ENCODE results near the gene ADORA2A. TPM values are rescaled to one million over a fixed set of nuclear protein-coding genes. Genes with fewer than 3 reads are reported as not detected.

Gene ADORA2A
- total RNA-seq, 1 experiment from 2014 or later: 3.6 TPM

DNA sequence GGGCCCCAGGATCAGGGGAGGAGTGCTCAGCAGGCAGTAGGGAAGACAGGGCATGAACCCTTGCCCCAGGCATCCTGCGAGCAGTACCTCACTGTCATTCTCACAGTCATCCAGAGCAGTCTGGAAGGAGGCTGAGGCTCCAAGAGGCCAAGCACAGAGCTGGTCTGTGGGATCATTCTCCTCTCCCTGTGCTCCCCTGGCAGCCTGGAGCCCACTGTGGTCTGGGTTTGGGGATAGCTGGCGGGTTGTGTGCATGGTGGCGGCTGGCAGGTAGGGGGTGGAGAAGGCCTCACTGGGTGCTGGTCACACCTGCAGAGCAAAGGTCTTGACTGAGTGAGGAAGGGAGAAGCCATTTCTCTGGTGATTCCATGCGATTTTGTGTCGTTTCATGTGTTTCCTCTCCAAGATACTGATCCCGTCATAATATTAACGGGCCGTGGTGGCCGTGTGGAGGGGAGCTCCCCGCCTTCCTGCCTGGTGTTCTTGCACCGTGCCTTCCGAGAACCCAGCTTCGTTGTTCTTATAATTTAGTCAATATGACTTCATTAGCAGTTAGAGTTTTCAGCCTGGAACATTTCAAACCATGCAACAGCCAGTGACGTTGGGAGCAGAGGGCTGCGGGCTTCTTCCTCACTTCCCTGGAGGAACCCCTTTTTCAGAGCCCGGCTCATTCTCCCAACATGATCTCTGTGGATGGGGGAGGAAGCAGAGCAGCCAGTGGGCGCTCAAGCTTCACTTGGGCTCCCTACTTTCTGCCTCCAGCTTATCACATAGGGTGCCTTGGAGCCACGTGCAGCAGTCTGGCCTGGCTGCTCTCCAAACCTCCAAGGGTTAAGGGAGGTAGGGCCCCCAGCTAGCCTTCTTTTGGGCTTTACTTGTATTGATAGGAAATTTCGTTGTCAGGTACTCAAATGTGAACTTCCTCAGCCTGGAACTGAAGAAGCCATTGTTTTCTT lies 20.8 kb upstream of the ADORA2A start:
- H3K9me2 ChIP-seq (ENCODE audit: insufficient read depth): no peaks in the 10 kb centered on the region
- no peak overlapping the region for H3K4me2 ChIP-seq (ENCODE audit: low read length)
- POLR2A ChIA-PET: no interaction called here
- peaks cover 10% of the 10 kb centered on the region for H4K20me1 ChIP-seq (ENCODE audit: insufficient read depth)
- no peak overlapping the region for H3K4me3 ChIP-seq (replicated peaks in 1 of 2; ENCODE audit: low read depth in 1 of 2, low read length in 2 of 2)
- DNase-seq (ENCODE audit: low read depth, low spot score) (no peak), ATAC-seq (no peak)
- RAD21 ChIA-PET (ENCODE audit: low non-redundant PET in 1 of 2, low total read pairs in 2 of 2, uncharacterized antibody in 2 of 2, unreplicated experiment in 2 of 2): no interaction called here
- H3K79me2 ChIP-seq (ENCODE audit: insufficient read depth, low read length): no peaks in the 10 kb centered on the region; the same call in 1 of the 2 replicates
- H3K27me3 ChIP-seq (ENCODE audit: insufficient read depth, low read length): no peaks in the 10 kb centered on the region
- no TSS peak for BruUV-seq (replicated peaks)
- TF ChIP-seq FOSL1 (IDR thresholded peaks at IDR 0.05; ENCODE audit: low read depth): no peak
- TF ChIP-seq, protein P1, sequence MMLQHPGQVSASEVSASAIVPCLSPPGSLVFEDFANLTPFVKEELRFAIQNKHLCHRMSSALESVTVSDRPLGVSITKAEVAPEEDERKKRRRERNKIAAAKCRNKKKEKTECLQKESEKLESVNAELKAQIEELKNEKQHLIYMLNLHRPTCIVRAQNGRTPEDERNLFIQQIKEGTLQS (IDR thresholded peaks at IDR 0.05): no peak
- TF ChIP-seq JUND (IDR thresholded peaks at IDR 0.05): no peak
- no peak for TF ChIP-seq EGR1 (IDR thresholded peaks at IDR 0.05; ENCODE audit: low read depth)
- no peak for TF ChIP-seq EZH2 (IDR thresholded peaks at IDR 0.05)
- TF ChIP-seq TCF7L2 (IDR thresholded peaks at IDR 0.05; ENCODE audit: borderline replicate concordance, extremely low read depth, insufficient read depth, insufficient read length): no peak
- H3K4me1 ChIP-seq (ENCODE audit: control insufficient read depth in 1 of 2, insufficient read depth in 2 of 2, low read length in 2 of 2): peaks cover 21 to 31% of the 10 kb centered on the region in 2 experiments
- no peaks in the 10 kb centered on the region for H3K9me3 ChIP-seq (ENCODE audit: control insufficient read depth in 1 of 2, insufficient read depth in 1 of 2, low read depth in 1 of 2, low read length in 2 of 2)
- intact Hi-C loops (cut with micrococcal nuclease): no loop called here
- H2AFZ ChIP-seq (ENCODE audit: low read depth, low read length, poor library complexity, severe bottlenecking): no peak overlapping the region
- H3K36me3 ChIP-seq (ENCODE audit: control insufficient read depth in 1 of 2, insufficient read depth in 2 of 2, low read length in 2 of 2): peaks cover 0 to 11% of the 10 kb centered on the region in 2 experiments; a peak in 2 of 4 replicates
- H3K27ac ChIP-seq (ENCODE audit: low read depth, low read length): no peak overlapping the region
- no peak overlapping the region for H3K9ac ChIP-seq (ENCODE audit: low read length)
- CTCF ChIA-PET: no interaction called here

DNA sequence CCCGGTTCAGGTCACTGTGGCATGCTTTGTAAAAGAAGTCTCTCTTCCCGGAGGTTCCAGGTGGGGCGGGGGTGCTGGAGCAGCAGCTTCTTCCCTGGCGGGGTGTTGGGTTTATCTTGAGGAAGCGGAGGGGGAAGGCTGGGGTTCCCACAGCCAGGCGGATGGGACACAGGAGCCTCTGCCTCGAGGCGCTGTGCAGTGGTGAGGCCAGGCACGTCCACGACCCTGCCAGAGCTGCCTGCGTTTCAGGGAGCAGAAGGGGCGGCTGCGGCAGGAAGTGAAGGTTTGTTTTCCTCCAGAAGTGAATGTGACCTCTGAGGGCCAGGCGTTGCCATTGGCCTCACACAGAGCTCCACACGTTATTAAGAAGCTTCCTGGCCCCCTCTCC lies 20.1 kb upstream of the ADORA2A start:
- Histone ChIP-seq H3K4me1 (ENCODE audit: control insufficient read depth in 1 of 2, insufficient read depth in 2 of 2, low read length in 2 of 2) (peaks cover 16 to 24% of the 10 kb centered on the region in 2 experiments), H3K27ac (ENCODE audit: low read depth, low read length) (no peak overlapping the region), H3K9me2 (ENCODE audit: insufficient read depth) (no peaks in the 10 kb centered on the region), H3K79me2 (ENCODE audit: insufficient read depth, low read length) (no peaks in the 10 kb centered on the region; the same call in 1 of the 2 replicates), H3K4me3 (replicated peaks in 1 of 2; ENCODE audit: low read depth in 1 of 2, low read length in 2 of 2) (no peak overlapping the region), H3K9ac (ENCODE audit: low read length) (no peak overlapping the region), H3K4me2 (ENCODE audit: low read length) (no peak overlapping the region), H3K9me3 (ENCODE audit: control insufficient read depth in 1 of 2, insufficient read depth in 1 of 2, low read depth in 1 of 2, low read length in 2 of 2) (no peaks in the 10 kb centered on the region), H2AFZ (ENCODE audit: low read depth, low read length, poor library complexity, severe bottlenecking) (no peak overlapping the region), H3K27me3 (ENCODE audit: insufficient read depth, low read length) (no peaks in the 10 kb centered on the region), H4K20me1 (ENCODE audit: insufficient read depth) (peaks cover 10% of the 10 kb centered on the region), H3K36me3 (ENCODE audit: control insufficient read depth in 1 of 2, insufficient read depth in 2 of 2, low read length in 2 of 2) (peaks cover 0 to 11% of the 10 kb centered on the region in 2 experiments; a peak in 2 of 4 replicates)
- POLR2A ChIA-PET: no interaction called here
- no TSS peak for BruUV-seq (replicated peaks)
- intact Hi-C loops (cut with micrococcal nuclease): no loop called here
- RAD21 ChIA-PET (ENCODE audit: low non-redundant PET in 1 of 2, low total read pairs in 2 of 2, uncharacterized antibody in 2 of 2, unreplicated experiment in 2 of 2): no interaction called here
- no peak for TF ChIP-seq CEBPB (IDR thresholded peaks at IDR 0.05; ENCODE audit: low read depth)
- TF ChIP-seq FOSL1 (IDR thresholded peaks at IDR 0.05; ENCODE audit: low read depth): no peak
- TF ChIP-seq, protein P1 (IDR thresholded peaks at IDR 0.05): no peak
- TF ChIP-seq JUND (IDR thresholded peaks at IDR 0.05): no peak
- ATAC-seq (no peak), DNase-seq (ENCODE audit: low read depth, low spot score) (no peak)
- CTCF ChIA-PET: no interaction called here
